ENCODE measurements around the gene GLP2R.

DNA sequence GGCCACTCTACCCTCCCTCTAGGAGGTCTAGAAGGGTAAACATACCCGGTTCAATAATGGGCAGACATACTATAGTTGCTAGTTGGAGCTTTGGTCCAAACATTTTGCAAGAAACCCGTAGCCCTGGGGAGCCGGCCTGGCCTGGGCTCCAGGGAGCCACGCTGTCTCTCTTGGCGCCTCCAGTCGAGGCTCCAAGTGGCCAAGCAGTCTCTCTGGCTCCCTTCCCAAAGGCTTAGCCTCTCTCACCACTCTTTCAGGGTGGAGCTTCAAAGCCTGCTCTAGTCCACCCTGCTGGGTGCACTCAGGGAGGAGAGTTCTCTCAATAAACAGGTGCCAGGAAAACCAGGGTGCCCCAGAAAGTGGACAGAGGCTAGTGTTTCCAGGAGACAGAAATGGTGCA is 47.1 kb downstream of the GLP2R start:
- TF ChIP-seq, protein P1, sequence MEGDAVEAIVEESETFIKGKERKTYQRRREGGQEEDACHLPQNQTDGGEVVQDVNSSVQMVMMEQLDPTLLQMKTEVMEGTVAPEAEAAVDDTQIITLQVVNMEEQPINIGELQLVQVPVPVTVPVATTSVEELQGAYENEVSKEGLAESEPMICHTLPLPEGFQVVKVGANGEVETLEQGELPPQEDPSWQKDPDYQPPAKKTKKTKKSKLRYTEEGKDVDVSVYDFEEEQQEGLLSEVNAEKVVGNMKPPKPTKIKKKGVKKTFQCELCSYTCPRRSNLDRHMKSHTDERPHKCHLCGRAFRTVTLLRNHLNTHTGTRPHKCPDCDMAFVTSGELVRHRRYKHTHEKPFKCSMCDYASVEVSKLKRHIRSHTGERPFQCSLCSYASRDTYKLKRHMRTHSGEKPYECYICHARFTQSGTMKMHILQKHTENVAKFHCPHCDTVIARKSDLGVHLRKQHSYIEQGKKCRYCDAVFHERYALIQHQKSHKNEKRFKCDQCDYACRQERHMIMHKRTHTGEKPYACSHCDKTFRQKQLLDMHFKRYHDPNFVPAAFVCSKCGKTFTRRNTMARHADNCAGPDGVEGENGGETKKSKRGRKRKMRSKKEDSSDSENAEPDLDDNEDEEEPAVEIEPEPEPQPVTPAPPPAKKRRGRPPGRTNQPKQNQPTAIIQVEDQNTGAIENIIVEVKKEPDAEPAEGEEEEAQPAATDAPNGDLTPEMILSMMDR (conservative IDR thresholded peaks at IDR 0.05) = no peak
- no peak for TF ChIP-seq ZFX (IDR thresholded peaks at IDR 0.05)

Data from C4-2B (cell line).